Body of pancreas (tissue), 4 donors: ENCODE measurements around the gene CCDC78. TPM values are rescaled to one million over a fixed set of nuclear protein-coding genes. Genes with fewer than 3 reads are reported as not detected.

ENCODE experiments used
- ATAC-seq: fragments of 150-250 bp; one replicate; pipeline ENCODE4 v1.9.1; 2016
- DNase-seq, 4 donors: peaks; one replicate each; pipeline ENCODE4 v3.0.0-alpha.2; 2019
- H3K27ac ChIP-seq, 4 donors: fragments of 200-600 bp; sonication (generic); 1 replicate in 3 of 4; 2 replicates in 1 of 4; pipeline versions ENCODE4 v1.5.1 to v1.6.1; 2016 to 2019; ENCODE audit warnings: mild to moderate bottlenecking in 1 of 4, mixed read lengths in 1 of 4, moderate library complexity in 1 of 4
- H3K27me3 ChIP-seq, 2 donors: fragments of 200-600 bp; sonication (generic); one replicate each; pipeline ENCODE4 v1.6.0; 2016; ENCODE audit warnings: mild to moderate bottlenecking in 1 of 2
- H3K36me3 ChIP-seq, 2 donors: fragments of 200-600 bp; sonication (generic); replicated peaks in 1 of 2; 2 replicates each; pipeline ENCODE4 v1.5.1; 2016; ENCODE audit warnings: low read depth in 2 of 2; ENCODE audit not compliant: insufficient read depth in 1 of 2
- H3K4me1 ChIP-seq: fragments of 200-600 bp; sonication (generic); one replicate; pipeline ENCODE4 v1.6.0; 2016
- H3K4me3 ChIP-seq, 2 donors: fragments of 200-600 bp; sonication (generic); 1 replicate in 1 of 2; 2 replicates in 1 of 2; pipeline ENCODE4 v1.5.1; 2016 to 2019
- H3K9me3 ChIP-seq, 3 donors: fragments of 200-600 bp; sonication (generic); 1 replicate in 2 of 3; 2 replicates in 1 of 3; pipeline ENCODE4 v1.5.1; 2016
- POLR2A ChIP-seq, 3 donors: fragments of 450-650 bp; IDR thresholded peaks; one replicate each; pipeline ENCODE4 v1.6.1; 2016; ENCODE audit warnings: antibody characterized with exemption in 3 of 3, mild to moderate bottlenecking in 2 of 3
- WGBS, 2 donors: methylation state at CpG; one replicate each; pipeline ENCODE4 v1.1.5; 2017; 5-methylcytosine and 5-hydroxymethylcytosine counted together
- intact Hi-C: fragments of 100-400 bp; cut with DNase I; formaldehyde crosslinking; loops from one replicate; pipeline ENCODE4 v1.15.1; 2023
- total RNA-seq, 2 donors: library from RNA; depleted of rRNA; stranded (reverse); fragments of >200 nt; gene quantifications; one replicate each; pipeline ENCODE4 v1.1.0, GENCODE V29; 2016
- TF ChIP-seq, protein P1 (sequence below), 7 experiments: fragments of 450-650 bp in 4 of 7; fragments of 200-600 bp in 3 of 7; sonication (generic) in 3 of 7; IDR thresholded peaks; one replicate each; pipeline ENCODE4 v1.5.1; 2016 to 2019; ENCODE audit warnings: antibody characterized with exemption in 7 of 7

CCDC78 gene
- total RNA-seq, 2 donors from 2014 or later, result not detected

DNA sequence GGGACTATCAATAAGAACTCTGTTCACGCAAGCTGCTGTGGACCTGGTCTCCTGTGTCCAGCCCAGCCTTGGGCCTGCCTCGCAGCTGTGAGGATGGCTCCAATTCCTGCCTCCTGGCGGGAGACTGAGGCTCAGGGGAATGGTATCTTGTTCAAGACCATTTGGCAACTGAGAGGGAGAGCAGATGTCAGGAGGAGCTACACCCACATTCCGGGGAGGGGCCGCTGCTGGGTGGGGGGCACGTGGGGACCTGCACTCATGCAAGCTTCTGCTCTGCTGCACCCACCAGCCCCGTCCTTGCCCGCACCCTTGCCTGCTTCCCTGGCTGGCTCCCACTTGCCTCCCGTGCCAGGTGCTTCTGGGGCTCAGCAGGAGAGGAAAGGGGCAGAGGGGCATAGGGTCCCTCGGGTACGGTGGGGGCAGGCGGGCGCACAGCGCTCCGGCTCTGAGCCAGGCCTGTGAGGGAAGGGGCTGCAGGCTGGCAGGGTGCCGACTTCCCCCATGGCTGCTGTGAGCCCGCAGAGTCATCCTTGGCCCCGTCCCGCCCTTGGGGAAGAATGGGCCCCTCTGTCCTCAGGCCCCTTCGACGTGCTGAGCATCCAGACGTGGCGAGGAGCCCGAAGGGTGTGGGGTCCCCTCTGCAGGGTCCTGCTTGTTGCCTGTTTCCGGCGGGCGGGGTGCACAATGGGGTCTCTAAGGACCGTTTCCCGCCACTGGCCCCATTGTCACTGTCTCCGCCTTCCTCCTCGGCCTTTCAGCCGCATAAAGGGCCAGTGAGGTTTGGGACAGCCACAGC lies 8.6 kb downstream of the CCDC78 start:
- DNase-seq (no peak), ATAC-seq (no peak)
- WGBS, 2 donors, result 82 to 88% methylated on average over 18 to 32 of the region's 32 CpGs
- H3K4me3 ChIP-seq, result no peak overlapping the region
- no peaks in the 10 kb centered on the region for H3K36me3 ChIP-seq
- peaks cover 72% of the 10 kb centered on the region for H3K4me1 ChIP-seq
- H3K9me3 ChIP-seq, result no peaks in the 10 kb centered on the region
- H3K27me3 ChIP-seq, result no peaks in the 10 kb centered on the region
- TF ChIP-seq, protein P1, sequence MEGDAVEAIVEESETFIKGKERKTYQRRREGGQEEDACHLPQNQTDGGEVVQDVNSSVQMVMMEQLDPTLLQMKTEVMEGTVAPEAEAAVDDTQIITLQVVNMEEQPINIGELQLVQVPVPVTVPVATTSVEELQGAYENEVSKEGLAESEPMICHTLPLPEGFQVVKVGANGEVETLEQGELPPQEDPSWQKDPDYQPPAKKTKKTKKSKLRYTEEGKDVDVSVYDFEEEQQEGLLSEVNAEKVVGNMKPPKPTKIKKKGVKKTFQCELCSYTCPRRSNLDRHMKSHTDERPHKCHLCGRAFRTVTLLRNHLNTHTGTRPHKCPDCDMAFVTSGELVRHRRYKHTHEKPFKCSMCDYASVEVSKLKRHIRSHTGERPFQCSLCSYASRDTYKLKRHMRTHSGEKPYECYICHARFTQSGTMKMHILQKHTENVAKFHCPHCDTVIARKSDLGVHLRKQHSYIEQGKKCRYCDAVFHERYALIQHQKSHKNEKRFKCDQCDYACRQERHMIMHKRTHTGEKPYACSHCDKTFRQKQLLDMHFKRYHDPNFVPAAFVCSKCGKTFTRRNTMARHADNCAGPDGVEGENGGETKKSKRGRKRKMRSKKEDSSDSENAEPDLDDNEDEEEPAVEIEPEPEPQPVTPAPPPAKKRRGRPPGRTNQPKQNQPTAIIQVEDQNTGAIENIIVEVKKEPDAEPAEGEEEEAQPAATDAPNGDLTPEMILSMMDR (IDR thresholded peaks at IDR 0.05), result no peak
- no peak for TF ChIP-seq POLR2A (IDR thresholded peaks at IDR 0.05)
- H3K27ac ChIP-seq, result peak overlapping the region in 2 of 4 donors; percentile 68 to 73
- intact Hi-C loops, result no loop called here

DNA sequence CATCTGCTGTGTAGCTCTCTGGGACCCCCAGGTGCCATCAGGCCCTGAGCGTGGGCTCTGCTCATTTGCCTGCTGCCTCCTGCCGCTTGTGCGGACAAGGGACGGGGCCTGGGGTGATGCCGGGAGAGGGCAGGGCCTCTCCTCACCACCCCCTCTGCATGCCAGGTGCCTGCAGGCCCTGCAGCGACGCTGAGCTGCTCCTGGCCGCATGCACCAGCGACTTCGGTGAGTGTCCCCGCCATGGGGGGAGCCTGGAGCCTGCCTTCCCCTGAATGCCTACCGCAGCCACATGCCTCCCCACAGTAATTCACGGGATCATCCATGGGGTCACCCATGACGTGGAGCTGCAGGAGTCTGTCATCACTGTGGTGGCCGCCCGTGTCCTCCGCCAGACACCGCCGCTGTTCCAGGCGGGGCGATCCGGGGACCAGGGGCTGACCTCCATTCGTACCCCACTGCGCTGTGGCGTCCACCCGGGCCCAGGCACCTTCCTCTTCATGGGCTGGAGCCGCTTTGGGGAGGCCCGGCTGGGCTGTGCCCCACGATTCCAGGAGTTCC lies 9.4 kb downstream of the CCDC78 start:
- peaks cover 67% of the 10 kb centered on the region for H3K4me1 ChIP-seq
- TF ChIP-seq, protein P1 (IDR thresholded peaks at IDR 0.05), result no peak
- no peak for TF ChIP-seq POLR2A (IDR thresholded peaks at IDR 0.05)
- no peak overlapping the region for H3K4me3 ChIP-seq
- WGBS, 2 donors, result 85% methylated on average over 29 of the region's 29 CpGs; no CpG with 5 or more reads in 1 of the 2 donors
- DNase-seq (no peak), ATAC-seq (no peak)
- no peaks in the 10 kb centered on the region for H3K36me3 ChIP-seq
- H3K27ac ChIP-seq, result peak overlapping the region in 3 of 4 donors; percentile 58 to 73 (median 68)
- H3K27me3 ChIP-seq, result no peaks in the 10 kb centered on the region
- H3K9me3 ChIP-seq, result no peaks in the 10 kb centered on the region
- intact Hi-C loops, result no loop called here

DNA sequence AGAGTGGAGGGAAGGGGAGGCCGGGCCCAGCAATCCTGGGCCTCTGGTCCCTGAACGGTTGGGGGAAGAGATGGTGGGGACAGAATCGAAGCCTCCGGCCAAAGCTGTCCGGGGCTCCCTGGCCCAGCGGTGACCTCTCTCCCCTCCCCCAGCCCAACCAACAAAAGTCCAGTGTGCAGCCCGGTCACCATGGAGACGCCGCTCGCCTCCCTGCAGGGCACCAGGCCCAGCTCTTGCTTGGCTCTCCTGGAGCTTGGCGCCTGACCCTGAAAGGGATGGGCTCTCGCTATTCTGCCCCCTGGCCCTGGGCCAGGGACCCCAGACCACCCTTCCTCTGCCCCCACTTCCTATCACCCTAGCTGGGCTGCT lies 10.1 kb downstream of the CCDC78 start:
- Histone ChIP-seq H3K9me3 (no peaks in the 10 kb centered on the region), H3K36me3 (no peaks in the 10 kb centered on the region), H3K27ac (peak overlapping the region; percentile 16 to 73 (median 63)), H3K4me3 (no peak overlapping the region), H3K4me1 (peaks cover 66% of the 10 kb centered on the region), H3K27me3 (peaks cover 0 to 2% of the 10 kb centered on the region in 2 donors)
- peak; percentile 17 for ATAC-seq
- intact Hi-C loops, result no loop called here
- peak; percentile 74 to 83 (median 80) for DNase-seq
- 15 to 26% methylated on average over 3 to 12 of the region's 12 CpGs for WGBS, 2 donors
- peak in 2 of 3 donors; percentile 12 to 16 for TF ChIP-seq POLR2A (IDR thresholded peaks at IDR 0.05)
- TF ChIP-seq, protein P1 (IDR thresholded peaks at IDR 0.05), result no peak

DNA sequence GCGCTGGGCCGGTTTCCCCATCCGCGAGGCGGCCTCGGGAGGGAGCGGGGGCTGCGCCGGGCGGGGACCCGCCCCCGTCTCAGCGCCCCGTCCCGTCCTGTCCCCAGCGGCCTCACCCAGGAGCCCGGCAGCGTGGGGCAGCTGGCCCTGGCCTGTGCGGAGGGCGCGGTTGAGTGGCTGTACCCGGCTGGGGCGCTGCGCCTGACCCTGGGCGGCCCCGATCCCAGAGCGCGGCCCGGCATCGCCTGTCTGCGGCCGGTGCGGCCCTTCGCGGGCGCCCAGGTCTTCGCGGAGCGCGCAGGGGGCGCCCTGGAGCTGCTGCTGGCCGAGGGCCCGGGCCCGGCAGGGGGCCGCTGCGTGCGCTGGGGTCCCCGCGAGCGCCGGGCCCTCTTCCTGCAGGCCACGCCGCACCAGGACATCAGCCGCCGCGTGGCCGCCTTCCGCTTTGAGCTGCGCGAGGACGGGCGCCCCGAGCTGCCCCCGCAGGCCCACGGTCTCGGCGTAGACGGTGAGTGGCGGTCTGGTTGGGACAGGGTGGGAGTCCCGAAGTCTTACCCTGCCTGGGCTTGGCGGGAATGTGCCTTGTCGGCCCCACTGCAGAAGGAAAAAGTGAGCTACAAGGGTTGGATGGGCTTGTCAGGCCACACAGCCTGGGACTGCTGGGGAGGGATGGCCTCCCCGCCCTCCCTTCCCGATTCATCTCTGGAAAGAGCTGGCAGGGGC lies 10.6 kb downstream of the CCDC78 start:
- H3K36me3 ChIP-seq, result no peaks in the 10 kb centered on the region
- 2 to 7% methylated on average over 21 to 73 of the region's 74 CpGs for WGBS, 2 donors
- intact Hi-C loops, result no loop called here
- H3K27me3 ChIP-seq, result peaks cover 0 to 8% of the 10 kb centered on the region in 2 donors
- peak overlapping the region; percentile 25 to 43 for H3K4me3 ChIP-seq
- TF ChIP-seq POLR2A (IDR thresholded peaks at IDR 0.05), result no peak
- TF ChIP-seq, protein P1 (IDR thresholded peaks at IDR 0.05), result peak in 1 of 7 experiments; percentile 8
- peaks cover 66% of the 10 kb centered on the region for H3K4me1 ChIP-seq
- peak overlapping the region; percentile 16 to 73 (median 63) for H3K27ac ChIP-seq
- ATAC-seq (peak; percentile 17), DNase-seq (no peak)
- no peaks in the 10 kb centered on the region for H3K9me3 ChIP-seq
